A673 (cell line): ENCODE measurements around the gene PTPRQ. TPM values are rescaled to one million over a fixed set of nuclear protein-coding genes. Genes with fewer than 3 reads are reported as not detected.

Source experiments
- BruUV-seq: library from RNA; stranded (reverse); fragments of 400-500 nt; replicated peaks from 2 replicates; lab custom pipeline; 2021; lab: Mats Ljungman, UMichigan
- CTCF ChIA-PET: fragments of 300-600 bp; sonication (Branson Sonifier 250); formaldehyde crosslinking; loops from one replicate; lab custom pipeline; 2022; ENCODE audit warnings: antibody characterized with exemption; lab: Charles Lee
- POLR2A ChIA-PET: fragments of 300-600 bp; sonication (Branson Sonifier 250); formaldehyde crosslinking; loops from one replicate; lab custom pipeline; 2022; ENCODE audit warnings: antibody characterized with exemption; ENCODE audit not compliant: low non-redundant PET; lab: Charles Lee
- DNase-seq: peaks from one replicate; pipeline ENCODE4 v3.0.0-alpha.2; 2015; ENCODE audit warnings: low spot score
- H3K27ac ChIP-seq: fragments of 200-600 bp; sonication (generic); 2 replicates; pipeline ENCODE4 v1.5.1; 2016; ENCODE audit warnings: mixed run types, low read depth, mild to moderate bottlenecking, mixed read lengths, antibody characterized with exemption, low read length; ENCODE audit not compliant: poor library complexity, severe bottlenecking
- H3K27me3 ChIP-seq: fragments of 200-600 bp; sonication (generic); replicated peaks from 2 replicates; pipeline ENCODE4 v1.6.1; 2017; ENCODE audit warnings: mixed run types, low read depth, mild to moderate bottlenecking, mixed read lengths, antibody characterized with exemption, low read length; ENCODE audit not compliant: insufficient read depth, poor library complexity
- H3K36me3 ChIP-seq: fragments of 200-600 bp; sonication (generic); 2 replicates; pipeline ENCODE4 v1.6.1; 2016; ENCODE audit warnings: mixed run types, mild to moderate bottlenecking, mixed read lengths, antibody characterized with exemption, low read length; ENCODE audit not compliant: insufficient read depth, poor library complexity, severe bottlenecking
- H3K4me1 ChIP-seq: fragments of 200-600 bp; sonication (generic); 2 replicates; pipeline ENCODE4 v1.6.1; 2017; ENCODE audit warnings: mixed run types, mild to moderate bottlenecking, mixed read lengths, antibody characterized with exemption, low read length; ENCODE audit not compliant: insufficient read depth, poor library complexity, severe bottlenecking
- H3K4me3 ChIP-seq: fragments of 200-600 bp; sonication (generic); 2 replicates; pipeline ENCODE4 v1.5.1; 2016; ENCODE audit warnings: low read depth, mixed run types, mild to moderate bottlenecking, mixed read lengths, low read length; ENCODE audit not compliant: poor library complexity, severe bottlenecking
- H3K9me3 ChIP-seq: fragments of 200-600 bp; sonication (generic); 2 replicates; pipeline ENCODE4 v1.6.1; 2016; ENCODE audit warnings: mixed run types, low read depth, mild to moderate bottlenecking, mixed read lengths, antibody characterized with exemption, low read length; ENCODE audit not compliant: poor library complexity, severe bottlenecking
- CTCF ChIP-seq: fragments of 300-800, 200-600 bp; sonication (generic); conservative IDR thresholded peaks from 2 replicates; pipeline ENCODE4 v1.5.1; 2017; ENCODE audit warnings: low read depth, mild to moderate bottlenecking, antibody characterized with exemption, low read length, moderate library complexity, mixed read lengths
- EZH2 ChIP-seq: fragments of 200-600 bp; sonication (generic); IDR thresholded peaks from 2 replicates; pipeline ENCODE4 v1.6.1; 2017; ENCODE audit warnings: borderline replicate concordance, low read depth, mild to moderate bottlenecking, mixed read lengths, antibody characterized with exemption, low read length; ENCODE audit not compliant: poor library complexity, severe bottlenecking
- intact Hi-C: fragments of 100-400 bp; cut with micrococcal nuclease; formaldehyde crosslinking; loops from one replicate; pipeline ENCODE4 v1.10.0; 2022; ENCODE audit not compliant: unreplicated experiment
- total RNA-seq: library from RNA; stranded (reverse); gene quantifications from 2 replicates; pipeline ENCODE4 v1.2.3, GENCODE V29; 2021

PTPRQ gene
- total RNA-seq, 1 experiment from 2014 or later, result 0.15 TPM

- ChIA-PET POLR2A (no interaction called here), CTCF (no interaction called here)
- TF ChIP-seq CTCF (no peak), EZH2 (no peak)
These were observed 158.4 kb downstream of the PTPRQ start for GRCh38 chr12:80602455-80602854.

GRCh38 chr12:80607361-80608135 is 163.5 kb downstream of the PTPRQ start:
- ChIA-PET POLR2A (no interaction called here), CTCF (interaction anchor here (0.7 kb wide), 1 partner anchor 13 kb away, joined by 6 read pairs; no protein-coding TSS in a partner anchor)
- Histone ChIP-seq H3K4me1 (peaks cover 56% of the 10 kb centered on the region), H3K36me3 (no peaks in the 10 kb centered on the region), H3K27ac (peak overlapping the region; percentile 89), H3K4me3 (no peak overlapping the region), H3K27me3 (no peaks in the 10 kb centered on the region), H3K9me3 (no peaks in the 10 kb centered on the region)
- TSS peak; percentile 51 for BruUV-seq
- no peak for TF ChIP-seq EZH2
- peak; percentile 61 for TF ChIP-seq CTCF
- peak; percentile 86 for DNase-seq
- intact Hi-C loops, result loop anchor here (5.0 kb wide), 1 partner anchor 685 kb away; no protein-coding TSS in a partner anchor

More at GRCh38 chr12:80602455-80602854, 158.4 kb downstream of the PTPRQ start:
- Histone ChIP-seq H3K27ac (no peak overlapping the region), H3K27me3 (no peaks in the 10 kb centered on the region), H3K4me3 (no peak overlapping the region), H3K9me3 (no peaks in the 10 kb centered on the region), H3K4me1 (peaks cover 92% of the 10 kb centered on the region), H3K36me3 (no peaks in the 10 kb centered on the region)
- DNase-seq, result peak; percentile 65
- intact Hi-C loops, result no loop called here
- BruUV-seq, result no TSS peak

- CTCF ChIA-PET, result no interaction called here
- POLR2A ChIA-PET, result no interaction called here
- no peaks in the 10 kb centered on the region for H3K9me3 ChIP-seq
- peaks cover 3% of the 10 kb centered on the region for H3K4me1 ChIP-seq
- DNase-seq, result no peak
- intact Hi-C loops, result loop anchor here (5.0 kb wide), 1 partner anchor 200 kb away; no protein-coding TSS in a partner anchor
- H3K27ac ChIP-seq, result no peak overlapping the region
- no peaks in the 10 kb centered on the region for H3K36me3 ChIP-seq
- no peak overlapping the region for H3K4me3 ChIP-seq
- no peaks in the 10 kb centered on the region for H3K27me3 ChIP-seq
- BruUV-seq, result no TSS peak
- no peak for TF ChIP-seq CTCF
- TF ChIP-seq EZH2, result no peak
These were observed 173.7 kb downstream of the PTPRQ start for GRCh38 chr12:80617733-80618132.
